ENCODE measurements around the gene TIMMDC1. TPM values are rescaled to one million over a fixed set of nuclear protein-coding genes. Genes with fewer than 3 reads are reported as not detected.

TIMMDC1 gene
- total RNA-seq, 1 donor from 2014 or later = 93.6 TPM

DNA sequence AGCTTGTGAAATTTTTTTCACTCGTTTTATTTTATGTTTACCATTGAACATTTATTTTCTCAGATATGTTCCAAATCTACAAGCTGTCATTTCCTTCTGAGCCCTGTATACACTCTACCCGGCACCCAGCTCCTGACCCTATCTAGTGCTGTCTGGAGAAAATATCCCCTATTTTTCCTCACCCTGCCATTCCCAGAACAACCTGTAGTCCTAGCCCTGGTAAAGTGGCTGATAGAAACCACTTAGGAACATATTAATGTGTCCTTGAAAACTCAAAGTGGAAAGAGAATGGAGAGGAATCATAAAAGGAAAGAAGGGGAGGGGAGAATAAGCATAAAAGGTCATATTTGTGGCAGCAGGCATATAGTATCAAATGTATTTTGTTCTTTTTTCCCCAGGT lies 8.2 kb upstream of the TIMMDC1 start:
- Mint-ChIP-seq H3K36me3 (ENCODE audit: low read depth) (peaks cover 60% of the 10 kb centered on the region), H3K27me3 (ENCODE audit: low read depth) (no peaks in the 10 kb centered on the region), H3K9me3 (no peaks in the 10 kb centered on the region), H3K4me1 (ENCODE audit: low read depth) (peaks cover 5% of the 10 kb centered on the region), H3K4me3 (ENCODE audit: low read depth) (no peak overlapping the region), H3K27ac (no peak overlapping the region)
- DNase-seq (ENCODE audit: low spot score) = no peak
- intact Hi-C loops (cut with micrococcal nuclease) = no loop called here

DNA sequence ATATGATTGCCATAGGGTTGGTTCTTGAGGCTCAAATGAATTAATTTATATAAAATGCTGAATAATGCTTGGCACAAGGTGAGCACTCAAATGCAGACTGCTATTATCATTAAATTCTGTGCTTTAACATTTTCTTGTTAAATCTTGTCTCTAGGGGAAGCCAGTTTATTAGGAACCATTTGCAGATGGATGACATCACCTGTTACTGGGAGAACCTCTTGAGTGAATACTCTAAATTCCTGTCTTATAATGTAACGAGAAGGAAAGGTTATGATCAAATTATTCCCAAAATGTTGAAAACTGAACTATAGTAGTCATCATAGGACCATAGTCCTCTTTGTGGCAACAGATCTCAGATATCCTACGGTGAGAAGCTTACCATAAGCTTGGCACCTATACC lies 6.2 kb upstream of the TIMMDC1 start:
- Mint-ChIP-seq H3K4me3 (ENCODE audit: low read depth) (no peak overlapping the region), H3K36me3 (ENCODE audit: low read depth) (peaks cover 45% of the 10 kb centered on the region), H3K9me3 (no peaks in the 10 kb centered on the region), H3K27ac (no peak overlapping the region), H3K27me3 (ENCODE audit: low read depth) (no peaks in the 10 kb centered on the region), H3K4me1 (ENCODE audit: low read depth) (peaks cover 9% of the 10 kb centered on the region)
- no peak for DNase-seq (ENCODE audit: low spot score)
- intact Hi-C loops (cut with micrococcal nuclease) = no loop called here

DNA sequence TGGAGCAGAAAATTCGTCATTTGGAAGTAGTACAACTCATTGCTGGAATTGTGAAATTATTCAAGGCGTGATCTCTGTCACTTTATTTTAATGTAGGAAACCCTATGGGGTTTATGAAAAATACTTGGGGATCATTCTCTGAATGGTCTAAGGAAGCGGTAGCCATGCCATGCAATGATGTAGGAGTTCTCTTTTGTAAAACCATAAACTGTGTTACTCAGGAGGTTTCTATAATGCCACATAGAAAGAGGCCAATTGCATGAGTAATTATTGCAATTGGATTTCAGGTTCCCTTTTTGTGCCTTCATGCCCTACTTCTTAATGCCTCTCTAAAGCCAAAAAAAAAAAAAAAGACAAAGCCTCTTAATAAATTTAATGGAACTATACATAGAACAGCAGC lies 5.5 kb upstream of the TIMMDC1 start:
- no peaks in the 10 kb centered on the region for H3K27me3 Mint-ChIP-seq (ENCODE audit: low read depth)
- no peak overlapping the region for H3K27ac Mint-ChIP-seq
- peaks cover 45% of the 10 kb centered on the region for H3K36me3 Mint-ChIP-seq (ENCODE audit: low read depth)
- DNase-seq (ENCODE audit: low spot score) = no peak
- no peak overlapping the region for H3K4me3 Mint-ChIP-seq (ENCODE audit: low read depth)
- H3K9me3 Mint-ChIP-seq = no peaks in the 10 kb centered on the region
- peaks cover 12% of the 10 kb centered on the region for H3K4me1 Mint-ChIP-seq (ENCODE audit: low read depth)
- intact Hi-C loops (cut with micrococcal nuclease) = no loop called here

DNA sequence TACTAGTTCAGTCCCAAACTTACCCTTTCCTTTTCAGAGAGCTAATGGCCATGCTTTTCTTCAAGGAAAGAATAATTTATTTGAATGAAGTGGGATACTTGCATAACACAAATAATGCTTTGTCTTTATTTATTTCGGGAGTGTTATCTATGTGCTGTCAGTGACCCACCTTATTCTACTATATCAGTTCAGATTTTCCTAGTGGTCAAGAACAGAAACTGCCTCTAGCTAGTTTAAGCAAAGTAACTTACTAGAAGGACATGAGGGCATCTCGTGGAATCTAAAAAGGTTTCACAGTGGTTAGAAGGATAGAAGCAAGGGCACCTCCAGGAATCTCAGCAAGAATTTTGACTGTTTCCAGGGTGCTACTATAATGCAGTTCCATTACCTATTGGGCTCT lies 3.8 kb upstream of the TIMMDC1 start:
- peaks cover 13% of the 10 kb centered on the region for H3K4me1 Mint-ChIP-seq (ENCODE audit: low read depth)
- no peak for DNase-seq (ENCODE audit: low spot score)
- no peak overlapping the region for H3K27ac Mint-ChIP-seq
- no peak overlapping the region for H3K4me3 Mint-ChIP-seq (ENCODE audit: low read depth)
- no peaks in the 10 kb centered on the region for H3K9me3 Mint-ChIP-seq
- H3K36me3 Mint-ChIP-seq (ENCODE audit: low read depth) = peaks cover 40% of the 10 kb centered on the region
- no peaks in the 10 kb centered on the region for H3K27me3 Mint-ChIP-seq (ENCODE audit: low read depth)
- intact Hi-C loops (cut with micrococcal nuclease) = no loop called here

DNA sequence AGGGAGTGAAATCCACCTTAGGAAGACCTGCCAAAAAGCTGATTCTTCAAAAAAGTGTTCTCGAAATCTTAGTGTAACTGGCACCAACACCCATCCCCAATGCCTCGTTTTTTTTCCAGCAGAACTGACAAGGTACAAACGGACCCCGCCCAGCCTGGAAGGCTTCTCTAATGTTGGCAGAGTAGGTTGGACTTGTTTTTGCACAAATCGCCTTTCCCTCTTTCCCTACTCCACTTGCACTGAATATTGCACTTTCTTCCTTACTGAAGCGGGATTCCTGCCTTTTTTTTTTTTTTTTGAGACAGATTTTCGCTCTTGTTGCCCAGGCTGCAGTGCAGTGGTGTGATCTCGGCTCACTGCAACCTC lies 544 bp upstream of the TIMMDC1 start:
- no peaks in the 10 kb centered on the region for H3K27me3 Mint-ChIP-seq (ENCODE audit: low read depth)
- peak overlapping the region; percentile 95 for H3K27ac Mint-ChIP-seq
- intact Hi-C loops (cut with micrococcal nuclease) = loop anchor here (1.0 to 5.0 kb wide), 9 partner anchors 10 to 597 kb away; partner anchors contain the start of genes ARHGAP31, B4GALT4, CFAP91 and COX17
- peak overlapping the region; percentile 96 for H3K4me3 Mint-ChIP-seq (ENCODE audit: low read depth)
- H3K4me1 Mint-ChIP-seq (ENCODE audit: low read depth) = peaks cover 34% of the 10 kb centered on the region
- H3K9me3 Mint-ChIP-seq = no peaks in the 10 kb centered on the region
- DNase-seq (ENCODE audit: low spot score) = no peak
- H3K36me3 Mint-ChIP-seq (ENCODE audit: low read depth) = peaks cover 32% of the 10 kb centered on the region

DNA sequence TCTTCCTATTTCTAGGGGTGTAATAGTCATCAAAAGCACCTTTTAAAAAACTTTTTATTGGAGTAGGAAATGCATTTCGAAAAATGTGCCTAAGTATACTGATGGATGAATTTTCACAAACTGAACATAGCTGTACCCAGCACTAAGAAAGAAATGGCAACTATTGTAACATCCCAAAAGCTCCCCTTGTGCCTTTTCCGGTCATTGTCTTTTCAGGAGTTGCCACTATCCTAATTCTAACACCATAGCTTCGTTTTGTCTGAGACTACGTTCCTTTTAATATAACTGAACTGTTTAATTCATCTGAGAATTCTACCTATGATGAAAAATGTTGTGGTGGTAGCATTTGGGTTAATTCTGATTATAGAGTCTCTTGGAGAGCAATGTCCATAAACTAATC lies 1.9 kb downstream of the TIMMDC1 start:
- no peaks in the 10 kb centered on the region for H3K9me3 Mint-ChIP-seq
- H3K4me1 Mint-ChIP-seq (ENCODE audit: low read depth) = peaks cover 31% of the 10 kb centered on the region
- H3K27me3 Mint-ChIP-seq (ENCODE audit: low read depth) = no peaks in the 10 kb centered on the region
- peak overlapping the region; percentile 96 for H3K4me3 Mint-ChIP-seq (ENCODE audit: low read depth)
- no peak for DNase-seq (ENCODE audit: low spot score)
- peak overlapping the region; percentile 49 for H3K27ac Mint-ChIP-seq
- intact Hi-C loops (cut with micrococcal nuclease) = no loop called here
- H3K36me3 Mint-ChIP-seq (ENCODE audit: low read depth) = peaks cover 36% of the 10 kb centered on the region

DNA sequence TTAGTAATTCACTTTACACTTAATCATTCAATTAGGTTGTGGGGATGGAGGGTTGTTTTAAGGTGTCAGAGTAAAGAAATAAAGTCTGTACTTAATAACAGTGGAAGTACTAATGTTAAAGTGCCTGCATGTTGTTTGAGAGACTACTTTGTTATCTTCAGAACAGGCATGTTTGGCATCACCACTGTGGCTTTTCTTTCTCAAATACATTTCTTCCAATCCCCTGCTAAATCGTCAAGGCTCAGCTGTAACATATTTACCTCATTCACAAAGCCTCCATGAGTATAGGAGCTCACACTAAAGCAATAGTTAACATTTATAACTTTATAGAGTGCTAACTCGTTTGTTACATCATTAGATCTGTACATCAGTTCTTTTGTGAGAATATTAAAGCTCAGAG lies 2.6 kb downstream of the TIMMDC1 start:
- Mint-ChIP-seq H3K4me1 (ENCODE audit: low read depth) (peaks cover 34% of the 10 kb centered on the region), H3K27ac (peak overlapping the region; percentile 19), H3K27me3 (ENCODE audit: low read depth) (no peaks in the 10 kb centered on the region), H3K36me3 (ENCODE audit: low read depth) (peaks cover 39% of the 10 kb centered on the region), H3K9me3 (no peaks in the 10 kb centered on the region), H3K4me3 (ENCODE audit: low read depth) (peak overlapping the region; percentile 96)
- intact Hi-C loops (cut with micrococcal nuclease) = no loop called here
- DNase-seq (ENCODE audit: low spot score) = no peak

DNA sequence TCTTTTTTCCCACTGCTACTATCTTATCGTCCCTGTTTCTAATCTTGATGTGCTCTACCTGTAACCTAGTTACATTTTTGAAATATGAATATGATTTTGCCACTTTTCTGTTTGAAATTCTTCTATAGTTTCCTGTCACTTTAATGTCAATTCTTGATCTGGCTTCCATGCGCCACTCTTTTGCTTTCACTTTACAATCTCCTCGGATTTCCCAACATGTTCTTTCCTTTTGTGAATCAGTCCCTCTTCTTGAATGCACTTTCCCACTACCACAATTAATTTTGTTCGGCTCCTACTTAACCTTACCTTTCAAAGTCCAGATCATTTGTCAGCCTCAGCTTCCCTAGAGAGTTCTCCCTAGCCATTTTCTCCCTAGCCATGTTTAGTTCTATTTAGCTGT lies 8.3 kb downstream of the TIMMDC1 start:
- Mint-ChIP-seq H3K9me3 (no peaks in the 10 kb centered on the region), H3K4me1 (ENCODE audit: low read depth) (peaks cover 38% of the 10 kb centered on the region), H3K36me3 (ENCODE audit: low read depth) (peaks cover 62% of the 10 kb centered on the region), H3K27ac (peak overlapping the region; percentile 76), H3K4me3 (ENCODE audit: low read depth) (peak overlapping the region; percentile 70), H3K27me3 (ENCODE audit: low read depth) (no peaks in the 10 kb centered on the region)
- DNase-seq (ENCODE audit: low spot score) = no peak
- intact Hi-C loops (cut with micrococcal nuclease) = no loop called here

DNA sequence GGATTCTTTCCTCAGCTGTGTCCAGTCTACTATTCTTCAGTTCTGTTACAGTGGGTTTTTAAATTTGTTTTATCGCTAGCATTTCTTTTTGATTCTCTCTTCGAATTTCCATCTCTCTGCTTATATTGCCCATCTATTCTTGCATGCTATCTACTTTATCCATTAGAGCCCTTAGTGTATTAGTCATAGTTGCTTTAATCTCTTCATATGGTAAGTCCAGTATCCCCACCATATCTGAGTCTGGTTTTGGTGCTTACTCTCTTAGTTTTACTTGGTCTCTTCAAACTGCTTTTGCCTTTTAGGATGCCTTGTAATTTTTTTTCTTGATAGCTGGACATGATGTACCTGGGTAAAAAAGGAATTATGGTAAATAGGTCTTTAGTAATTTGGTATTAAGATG lies 9.1 kb downstream of the TIMMDC1 start:
- Mint-ChIP-seq H3K9me3 (no peaks in the 10 kb centered on the region), H3K4me1 (ENCODE audit: low read depth) (peaks cover 35% of the 10 kb centered on the region), H3K27ac (peak overlapping the region; percentile 76), H3K27me3 (ENCODE audit: low read depth) (no peaks in the 10 kb centered on the region), H3K36me3 (ENCODE audit: low read depth) (peaks cover 63% of the 10 kb centered on the region), H3K4me3 (ENCODE audit: low read depth) (peak overlapping the region; percentile 70)
- intact Hi-C loops (cut with micrococcal nuclease) = no loop called here
- no peak for DNase-seq (ENCODE audit: low spot score)

DNA sequence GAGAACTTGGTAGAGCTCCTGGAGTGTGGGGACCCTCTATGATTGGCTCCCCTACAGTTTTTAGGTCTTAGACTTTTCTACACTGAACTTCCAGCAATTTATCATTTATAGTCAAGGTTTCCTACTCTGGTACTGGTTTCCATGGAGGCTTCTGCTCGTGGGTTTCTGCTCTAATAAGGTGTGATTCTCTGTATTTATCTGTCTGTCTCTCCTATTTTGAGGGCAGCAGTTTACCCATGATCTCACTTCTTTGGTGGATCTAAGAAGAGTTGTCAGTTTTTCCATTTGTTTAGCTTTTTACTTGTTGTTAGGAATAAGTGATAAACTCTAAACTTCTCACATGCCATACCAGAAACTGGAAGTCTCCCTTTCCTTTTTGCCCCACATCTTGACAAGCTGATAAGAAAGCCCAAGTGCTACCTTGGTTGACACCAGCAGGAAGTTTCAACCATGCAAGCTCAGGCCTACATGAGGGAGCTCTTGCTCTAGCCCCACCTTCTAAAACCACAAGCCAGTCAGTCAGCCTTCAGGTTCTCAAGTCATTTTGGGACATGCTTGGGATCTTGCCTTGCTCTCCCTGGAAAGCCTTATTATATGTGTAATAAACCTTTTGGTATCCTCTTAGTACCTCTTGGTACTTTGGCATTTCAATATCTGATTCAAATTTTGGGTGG lies 10.0 kb downstream of the TIMMDC1 start:
- peaks cover 69% of the 10 kb centered on the region for H3K36me3 Mint-ChIP-seq (ENCODE audit: low read depth)

DNA sequence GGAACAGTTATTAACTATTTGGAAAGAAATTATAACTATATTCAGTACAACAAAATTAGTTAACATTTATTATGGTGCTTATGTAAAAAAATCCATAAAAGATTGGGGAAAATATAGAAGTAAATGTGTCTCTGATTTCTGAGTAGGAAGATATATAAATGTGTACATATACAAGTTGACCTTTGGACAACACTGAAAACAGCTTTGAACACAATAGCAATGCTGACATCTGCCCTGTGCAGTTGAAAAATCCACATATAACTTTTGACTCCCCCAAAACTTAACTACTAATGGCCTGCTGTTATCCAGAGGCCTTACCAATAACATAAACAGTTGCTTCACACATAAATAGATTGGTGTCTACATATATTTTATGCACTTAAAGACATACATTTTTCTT lies 12.3 kb downstream of the TIMMDC1 start:
- Mint-ChIP-seq H3K27me3 (ENCODE audit: low read depth) (no peaks in the 10 kb centered on the region), H3K36me3 (ENCODE audit: low read depth) (peaks cover 78% of the 10 kb centered on the region), H3K4me1 (ENCODE audit: low read depth) (peaks cover 39% of the 10 kb centered on the region), H3K9me3 (no peaks in the 10 kb centered on the region), H3K27ac (no peak overlapping the region), H3K4me3 (ENCODE audit: low read depth) (no peak overlapping the region)
- intact Hi-C loops (cut with micrococcal nuclease) = no loop called here
- no peak for DNase-seq (ENCODE audit: low spot score)

More for the DNA sequence above, 10.0 kb downstream of the TIMMDC1 start:
- no peak overlapping the region for H3K4me3 Mint-ChIP-seq (ENCODE audit: low read depth)
- DNase-seq (ENCODE audit: low spot score) = peak; percentile 22
- peak overlapping the region; percentile 76 for H3K27ac Mint-ChIP-seq
- no peaks in the 10 kb centered on the region for H3K9me3 Mint-ChIP-seq
- intact Hi-C loops (cut with micrococcal nuclease) = loop anchor here (1.0 to 2.0 kb wide), 5 partner anchors 10 to 130 kb away; partner anchors contain the start of genes CD80, POGLUT1, TIMMDC1 and TMEM39A
- H3K27me3 Mint-ChIP-seq (ENCODE audit: low read depth) = no peaks in the 10 kb centered on the region
- peaks cover 39% of the 10 kb centered on the region for H3K4me1 Mint-ChIP-seq (ENCODE audit: low read depth)

DNA sequence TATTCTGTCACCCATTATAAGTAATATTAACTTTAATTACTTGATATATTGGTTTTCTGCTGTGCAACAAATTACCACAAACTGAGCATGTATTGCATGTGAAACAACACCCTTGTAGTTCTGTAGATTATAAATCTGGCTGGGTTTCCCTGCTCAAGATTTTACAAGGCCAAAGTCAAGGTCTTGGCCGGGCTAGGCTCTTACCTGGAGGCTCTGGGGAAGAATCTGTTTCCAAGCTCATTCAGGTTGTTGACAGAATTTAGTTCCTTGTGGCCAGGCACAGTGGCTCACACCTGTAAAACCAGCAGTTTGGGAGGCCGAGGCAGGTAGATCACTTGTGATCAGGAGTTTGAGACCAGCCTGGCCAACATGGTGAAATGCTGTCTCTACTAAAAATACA lies 16.3 kb downstream of the TIMMDC1 start:
- Mint-ChIP-seq H3K4me1 (ENCODE audit: low read depth) (peaks cover 9% of the 10 kb centered on the region), H3K27me3 (ENCODE audit: low read depth) (no peaks in the 10 kb centered on the region), H3K9me3 (peaks cover 8% of the 10 kb centered on the region), H3K36me3 (ENCODE audit: low read depth) (peaks cover 80% of the 10 kb centered on the region), H3K4me3 (ENCODE audit: low read depth) (no peak overlapping the region), H3K27ac (no peak overlapping the region)
- intact Hi-C loops (cut with micrococcal nuclease) = no loop called here
- DNase-seq (ENCODE audit: low spot score) = no peak

DNA sequence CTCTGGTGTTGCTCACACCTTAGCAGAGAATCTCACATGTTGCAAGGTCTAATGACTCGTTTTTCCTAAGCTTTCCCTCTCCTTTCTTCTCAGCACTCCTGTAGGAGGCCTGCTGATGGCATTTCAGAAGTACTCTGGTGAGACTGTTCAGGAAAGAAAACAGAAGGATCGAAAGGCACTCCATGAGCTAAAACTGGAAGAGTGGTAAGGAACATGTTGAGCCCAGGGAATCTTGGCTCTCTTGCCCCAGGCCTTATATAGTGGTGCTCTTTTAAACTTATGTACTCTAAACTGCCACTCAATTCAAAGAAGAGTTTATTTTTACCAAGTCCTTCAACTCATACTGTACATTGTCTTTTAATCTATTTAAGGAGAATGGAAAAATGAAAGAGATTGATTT lies 18.8 kb downstream of the TIMMDC1 start:
- H3K4me1 Mint-ChIP-seq (ENCODE audit: low read depth) = peaks cover 9% of the 10 kb centered on the region
- H3K27ac Mint-ChIP-seq = no peak overlapping the region
- intact Hi-C loops (cut with micrococcal nuclease) = no loop called here
- H3K27me3 Mint-ChIP-seq (ENCODE audit: low read depth) = no peaks in the 10 kb centered on the region
- peaks cover 92% of the 10 kb centered on the region for H3K36me3 Mint-ChIP-seq (ENCODE audit: low read depth)
- DNase-seq (ENCODE audit: low spot score) = no peak
- peaks cover 13% of the 10 kb centered on the region for H3K9me3 Mint-ChIP-seq
- no peak overlapping the region for H3K4me3 Mint-ChIP-seq (ENCODE audit: low read depth)
